ENCODE data around the gene FMNL2. TPM values are rescaled to one million over a fixed set of nuclear protein-coding genes. Genes with fewer than 3 reads are reported as not detected.

The FMNL2 gene
- polyA plus RNA-seq, 3 donors: 0.28 to 3.2 (median 0.71) TPM

- Histone ChIP-seq H3K27me3 (ENCODE audit: control insufficient read depth in 2 of 2, insufficient read depth in 2 of 2, low read length in 2 of 2) (no peaks in the 10 kb centered on the region), H3K4me1 (ENCODE audit: control insufficient read depth in 1 of 2, insufficient read depth in 2 of 2, low read length in 2 of 2) (no peaks in the 10 kb centered on the region), H3K36me3 (replicated peaks in 1 of 2; ENCODE audit: control insufficient read depth in 1 of 2, insufficient read depth in 2 of 2, low read length in 2 of 2) (no peaks in the 10 kb centered on the region), H3K27ac (ENCODE audit: low read depth in 1 of 2, low read length in 2 of 2) (no peak overlapping the region), H3K9me3 (replicated peaks in 1 of 2; ENCODE audit: control insufficient read depth in 1 of 2, insufficient read depth in 1 of 2, low read length in 2 of 2) (no peaks in the 10 kb centered on the region), H3K4me2 (replicated peaks; ENCODE audit: extremely low read depth, low read length, poor library complexity, severe bottlenecking) (no peak overlapping the region), H3K79me2 (ENCODE audit: insufficient read depth, low read length) (no peaks in the 10 kb centered on the region), H2AFZ (ENCODE audit: insufficient read depth, low read depth, low read length, poor library complexity, severe bottlenecking) (no peak overlapping the region), H4K20me1 (ENCODE audit: insufficient read depth, low read length) (no peaks in the 10 kb centered on the region), H3K4me3 (replicated peaks in 1 of 3; ENCODE audit: low read depth in 2 of 3, low read length in 3 of 3) (no peak overlapping the region), H3K9ac (ENCODE audit: insufficient read depth, low read length, poor library complexity, severe bottlenecking) (no peak overlapping the region)
- Mint-ChIP-seq H3K27ac (no peak overlapping the region), H3K4me3 (no peak overlapping the region), H3K36me3 (no peaks in the 10 kb centered on the region), H3K27me3 (ENCODE audit: low read depth in 3 of 3) (peaks cover under 1 to 2% (median 2%) of the 10 kb centered on the region in 3 donors), H3K4me1 (no peaks in the 10 kb centered on the region), H3K9me3 (peaks cover 0 to 7% (median 0%) of the 10 kb centered on the region in 7 donors)
- no peak for TF ChIP-seq CTCF (IDR thresholded peaks at IDR 0.05)
- DNase-seq: no peak
- 83% methylated on average over 5 of the region's 9 CpGs for WGBS (ENCODE audit: insufficient coverage)
- intact Hi-C loops (cut with micrococcal nuclease): no loop called here
These were observed 118.3 kb downstream of the FMNL2 start for GRCh38 chr2:152453129-152453911.

- Histone ChIP-seq H3K4me1 (ENCODE audit: control insufficient read depth in 1 of 2, insufficient read depth in 2 of 2, low read length in 2 of 2) (no peaks in the 10 kb centered on the region), H2AFZ (ENCODE audit: insufficient read depth, low read depth, low read length, poor library complexity, severe bottlenecking) (no peak overlapping the region), H4K20me1 (ENCODE audit: insufficient read depth, low read length) (no peaks in the 10 kb centered on the region), H3K27ac (ENCODE audit: low read depth in 1 of 2, low read length in 2 of 2) (no peak overlapping the region), H3K36me3 (replicated peaks in 1 of 2; ENCODE audit: control insufficient read depth in 1 of 2, insufficient read depth in 2 of 2, low read length in 2 of 2) (no peaks in the 10 kb centered on the region), H3K4me2 (replicated peaks; ENCODE audit: extremely low read depth, low read length, poor library complexity, severe bottlenecking) (no peak overlapping the region), H3K27me3 (ENCODE audit: control insufficient read depth in 2 of 2, insufficient read depth in 2 of 2, low read length in 2 of 2) (no peaks in the 10 kb centered on the region), H3K79me2 (ENCODE audit: insufficient read depth, low read length) (no peaks in the 10 kb centered on the region), H3K4me3 (replicated peaks in 1 of 3; ENCODE audit: low read depth in 2 of 3, low read length in 3 of 3) (no peak overlapping the region), H3K9ac (ENCODE audit: insufficient read depth, low read length, poor library complexity, severe bottlenecking) (no peak overlapping the region), H3K9me3 (replicated peaks in 1 of 2; ENCODE audit: control insufficient read depth in 1 of 2, insufficient read depth in 1 of 2, low read length in 2 of 2) (no peaks in the 10 kb centered on the region)
- no peak overlapping the region for H3K27ac Mint-ChIP-seq
- DNase-seq: no peak
- H3K9me3 Mint-ChIP-seq: peaks cover 0 to 7% (median 0%) of the 10 kb centered on the region in 7 donors
- no peaks in the 10 kb centered on the region for H3K4me1 Mint-ChIP-seq
- intact Hi-C loops (cut with micrococcal nuclease): no loop called here
- TF ChIP-seq CTCF (IDR thresholded peaks at IDR 0.05): no peak
- peaks cover 2% of the 10 kb centered on the region in 3 donors for H3K27me3 Mint-ChIP-seq (ENCODE audit: low read depth in 3 of 3)
- no peaks in the 10 kb centered on the region for H3K36me3 Mint-ChIP-seq
- 70% methylated on average over 1 of the region's 1 CpG for WGBS (ENCODE audit: insufficient coverage)
- H3K4me3 Mint-ChIP-seq: no peak overlapping the region
These were observed 119.4 kb downstream of the FMNL2 start for GRCh38 chr2:152454371-152454770.
